GM19240 (cell line): ENCODE results near the gene SLC25A21.
"Not testable (repeated sequence)": the region's sequence is repeated elsewhere in the genome, so short reads cannot be mapped to it uniquely, and the experiment has no call there.

Source experiments
- DNase-seq: peaks from one replicate; pipeline ENCODE4 v3.0.0; 2011; ENCODE audit warnings: low spot score; ENCODE audit not compliant: insufficient read length

SLC25A21 gene

GRCh38 chr14:36988989-36989388 lies 183.4 kb downstream of the SLC25A21 start:
- no peak for DNase-seq

- no peak for DNase-seq
Observed at GRCh38 chr14:36988568-36988967, 183.8 kb downstream of the SLC25A21 start.

- no peak for DNase-seq
Observed at GRCh38 chr14:36986407-36986806, 186.0 kb downstream of the SLC25A21 start.

GRCh38 chr14:36981832-36982529 lies 190.4 kb downstream of the SLC25A21 start:
- DNase-seq = no peak

GRCh38 chr14:36980413-36980812 lies 192.0 kb downstream of the SLC25A21 start:
- not testable (repeated sequence) for DNase-seq

GRCh38 chr14:36979863-36980262 lies 192.5 kb downstream of the SLC25A21 start:
- no peak for DNase-seq

- DNase-seq = no peak
Observed at GRCh38 chr14:36976571-36977023, 195.8 kb downstream of the SLC25A21 start.

GRCh38 chr14:36975834-36976233 lies 196.6 kb downstream of the SLC25A21 start:
- DNase-seq = no peak

GRCh38 chr14:36974985-36975384 lies 197.4 kb downstream of the SLC25A21 start:
- DNase-seq = no peak

GRCh38 chr14:36973806-36974442 lies 198.5 kb downstream of the SLC25A21 start:
- no peak for DNase-seq

- no peak for DNase-seq
Observed at GRCh38 chr14:36971263-36971855, 201.0 kb downstream of the SLC25A21 start.

GRCh38 chr14:36967892-36968555 lies 204.4 kb downstream of the SLC25A21 start:
- no peak for DNase-seq

- DNase-seq = no peak
Observed at GRCh38 chr14:36955967-36956366, 216.4 kb downstream of the SLC25A21 start.

GRCh38 chr14:36955376-36955775 lies 217.0 kb downstream of the SLC25A21 start:
- DNase-seq = no peak

- DNase-seq = no peak
Observed at GRCh38 chr14:36952689-36953088, 219.7 kb downstream of the SLC25A21 start.

- DNase-seq = no peak
Observed at GRCh38 chr14:36951380-36951911, 221.0 kb downstream of the SLC25A21 start.

GRCh38 chr14:36950812-36951211 lies 221.6 kb downstream of the SLC25A21 start:
- no peak for DNase-seq

- DNase-seq = no peak
Observed at GRCh38 chr14:36949371-36949770, 223.0 kb downstream of the SLC25A21 start.

GRCh38 chr14:36948157-36948859 lies 224.1 kb downstream of the SLC25A21 start:
- DNase-seq = no peak

- DNase-seq = no peak
Observed at GRCh38 chr14:36947362-36947761, 225.0 kb downstream of the SLC25A21 start.

- no peak for DNase-seq
Observed at GRCh38 chr14:36946872-36947271, 225.5 kb downstream of the SLC25A21 start.
